ENCODE measurements around the gene TFEB.

The TFEB gene

GRCh38 chr6:41685641-41686380 is 49.6 kb downstream of the TFEB start:
- Histone ChIP-seq H3K27ac (ENCODE audit: low read depth, low read length) (no peak overlapping the region), H3K36me3 (ENCODE audit: insufficient read depth, low read length) (no peaks in the 10 kb centered on the region), H2AFZ (ENCODE audit: low read length, unreplicated experiment) (no peak overlapping the region), H3K4me3 (ENCODE audit: low read depth, low read length) (no peak overlapping the region), H3K27me3 (ENCODE audit: insufficient read depth, low read length) (no peaks in the 10 kb centered on the region), H3K79me2 (ENCODE audit: control insufficient read depth, insufficient read depth, low read length, unreplicated experiment) (no peaks in the 10 kb centered on the region), H3K4me1 (ENCODE audit: control insufficient read depth, insufficient read depth, low read length, unreplicated experiment) (peaks cover 10% of the 10 kb centered on the region)

DNA sequence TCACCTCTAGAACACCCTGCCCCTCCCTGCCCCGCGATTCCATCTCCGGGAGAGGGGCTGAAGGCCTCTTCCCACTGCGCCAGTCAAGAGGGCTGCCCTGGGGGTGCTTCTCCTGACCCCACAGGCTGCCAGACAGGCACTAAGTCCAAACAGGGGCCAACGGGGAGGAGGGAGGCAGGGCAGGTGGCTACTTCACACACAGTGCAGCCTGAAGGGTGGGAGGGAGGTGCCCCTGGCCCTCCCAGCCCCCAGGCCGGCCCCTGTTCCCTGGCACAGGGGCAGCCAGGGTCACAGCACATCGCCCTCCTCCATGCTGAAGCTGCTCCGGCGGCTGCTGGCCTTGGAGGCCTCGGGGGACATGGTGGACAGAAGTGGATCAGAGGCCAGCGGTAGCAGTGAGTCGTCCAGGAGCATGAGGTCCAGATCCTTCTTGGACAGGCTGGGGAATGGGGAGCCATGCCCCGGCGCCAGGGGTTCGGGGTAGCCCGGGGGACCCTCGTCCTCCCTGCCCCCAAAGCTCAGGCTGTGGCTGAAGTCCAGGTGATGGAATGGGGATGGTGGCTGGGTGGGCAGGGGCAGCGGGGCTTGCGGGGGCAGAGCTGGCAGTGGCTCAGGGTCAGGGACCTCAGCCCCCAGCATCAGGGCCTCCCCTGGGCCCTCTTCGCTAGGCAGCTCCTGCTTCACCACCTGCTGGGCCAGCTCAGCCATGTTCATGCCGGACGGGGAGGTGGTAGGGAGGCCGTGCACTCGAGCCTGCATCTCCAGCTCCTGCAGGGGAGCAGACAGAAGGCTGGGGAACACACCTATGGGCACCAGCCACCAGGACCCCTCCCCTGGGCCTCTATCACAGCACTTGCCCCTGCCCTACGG is 50.9 kb downstream of the TFEB start:
- Histone ChIP-seq H3K36me3 (ENCODE audit: insufficient read depth, low read length) (no peaks in the 10 kb centered on the region), H3K79me2 (ENCODE audit: control insufficient read depth, insufficient read depth, low read length, unreplicated experiment) (no peaks in the 10 kb centered on the region), H3K4me1 (ENCODE audit: control insufficient read depth, insufficient read depth, low read length, unreplicated experiment) (peaks cover 7% of the 10 kb centered on the region), H3K27ac (ENCODE audit: low read depth, low read length) (no peak overlapping the region), H3K27me3 (ENCODE audit: insufficient read depth, low read length) (no peaks in the 10 kb centered on the region), H3K4me3 (ENCODE audit: low read depth, low read length) (no peak overlapping the region), H2AFZ (ENCODE audit: low read length, unreplicated experiment) (no peak overlapping the region)

- Histone ChIP-seq H3K27ac (ENCODE audit: low read depth, low read length) (no peak overlapping the region), H3K36me3 (ENCODE audit: insufficient read depth, low read length) (no peaks in the 10 kb centered on the region), H2AFZ (ENCODE audit: low read length, unreplicated experiment) (peak overlapping the region; percentile 66), H3K79me2 (ENCODE audit: control insufficient read depth, insufficient read depth, low read length, unreplicated experiment) (no peaks in the 10 kb centered on the region), H3K4me1 (ENCODE audit: control insufficient read depth, insufficient read depth, low read length, unreplicated experiment) (no peaks in the 10 kb centered on the region), H3K27me3 (ENCODE audit: insufficient read depth, low read length) (no peaks in the 10 kb centered on the region), H3K4me3 (ENCODE audit: low read depth, low read length) (peak overlapping the region; percentile 61)
Measured at GRCh38 chr6:41683523-41684310, 51.7 kb downstream of the TFEB start.

GRCh38 chr6:41683273-41683522 is 52.2 kb downstream of the TFEB start:
- no peaks in the 10 kb centered on the region for H3K79me2 ChIP-seq (ENCODE audit: control insufficient read depth, insufficient read depth, low read length, unreplicated experiment)
- no peak overlapping the region for H3K27ac ChIP-seq (ENCODE audit: low read depth, low read length)
- H3K36me3 ChIP-seq (ENCODE audit: insufficient read depth, low read length): no peaks in the 10 kb centered on the region
- peak overlapping the region; percentile 61 for H3K4me3 ChIP-seq (ENCODE audit: low read depth, low read length)
- H2AFZ ChIP-seq (ENCODE audit: low read length, unreplicated experiment): peak overlapping the region; percentile 66
- no peaks in the 10 kb centered on the region for H3K27me3 ChIP-seq (ENCODE audit: insufficient read depth, low read length)
- H3K4me1 ChIP-seq (ENCODE audit: control insufficient read depth, insufficient read depth, low read length, unreplicated experiment): no peaks in the 10 kb centered on the region

DNA sequence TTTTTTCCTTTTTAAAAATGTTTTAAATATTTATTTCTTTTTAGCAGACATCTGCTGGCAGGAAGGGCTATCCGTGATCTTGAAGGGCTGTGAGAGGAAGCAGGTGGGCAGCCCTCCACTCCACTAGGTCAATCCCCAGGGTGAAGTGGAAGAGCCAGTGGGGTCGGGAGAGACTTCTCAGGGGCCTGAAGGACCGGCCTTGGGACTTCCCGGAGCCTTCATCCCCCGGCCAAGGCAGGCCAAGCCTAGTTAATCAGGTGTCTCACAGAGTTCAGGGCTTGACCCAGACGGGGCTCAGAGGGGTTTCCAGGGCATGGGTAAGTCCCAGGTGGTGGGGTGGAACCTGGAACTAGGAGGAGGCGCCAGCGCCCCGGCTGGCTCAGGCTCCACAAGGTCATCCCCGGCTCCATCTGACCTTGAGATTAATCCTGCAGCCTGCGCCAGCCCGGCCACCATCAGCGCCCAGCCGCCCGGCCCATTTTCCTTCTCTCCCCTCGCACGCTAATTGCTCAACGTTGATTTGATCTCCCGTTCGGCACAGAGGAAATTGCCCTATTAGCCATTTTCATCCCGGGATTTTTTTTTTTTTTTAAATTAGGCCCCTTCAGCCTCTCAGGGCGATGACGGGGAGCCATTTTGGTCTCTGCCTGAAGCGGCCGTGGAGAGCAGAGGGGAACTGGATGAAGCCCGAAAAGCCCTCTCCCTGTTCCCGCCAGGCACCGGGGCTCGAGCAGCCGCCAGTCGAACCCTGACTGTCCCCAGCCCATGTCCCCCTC is 52.7 kb downstream of the TFEB start:
- Histone ChIP-seq H2AFZ (ENCODE audit: low read length, unreplicated experiment) (peak overlapping the region; percentile 66), H3K27me3 (ENCODE audit: insufficient read depth, low read length) (no peaks in the 10 kb centered on the region), H3K36me3 (ENCODE audit: insufficient read depth, low read length) (no peaks in the 10 kb centered on the region), H3K4me3 (ENCODE audit: low read depth, low read length) (peak overlapping the region; percentile 61), H3K79me2 (ENCODE audit: control insufficient read depth, insufficient read depth, low read length, unreplicated experiment) (no peaks in the 10 kb centered on the region), H3K27ac (ENCODE audit: low read depth, low read length) (no peak overlapping the region), H3K4me1 (ENCODE audit: control insufficient read depth, insufficient read depth, low read length, unreplicated experiment) (no peaks in the 10 kb centered on the region)

DNA sequence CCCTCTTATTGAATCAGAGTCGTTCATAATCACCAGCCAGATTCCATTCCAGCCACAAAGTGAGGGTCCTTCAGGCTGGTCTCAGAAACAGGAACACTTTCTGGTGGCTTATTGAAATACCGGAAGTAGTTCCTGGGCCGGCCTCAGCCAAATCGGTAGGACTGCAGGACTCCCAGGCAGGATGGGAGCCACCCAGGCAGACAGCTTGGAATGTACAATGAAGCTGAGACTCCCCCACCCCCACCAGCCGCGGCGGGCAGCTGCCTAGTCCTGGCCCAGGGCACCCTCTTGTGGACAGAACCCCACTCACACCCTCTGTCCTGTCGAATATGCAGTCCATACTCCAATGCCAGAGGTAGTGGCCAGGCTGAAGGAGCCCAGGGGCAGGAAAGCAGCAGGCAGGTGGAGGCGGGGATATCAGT is 53.3 kb downstream of the TFEB start:
- H3K4me1 ChIP-seq (ENCODE audit: control insufficient read depth, insufficient read depth, low read length, unreplicated experiment): no peaks in the 10 kb centered on the region
- no peaks in the 10 kb centered on the region for H3K79me2 ChIP-seq (ENCODE audit: control insufficient read depth, insufficient read depth, low read length, unreplicated experiment)
- no peak overlapping the region for H2AFZ ChIP-seq (ENCODE audit: low read length, unreplicated experiment)
- H3K36me3 ChIP-seq (ENCODE audit: insufficient read depth, low read length): no peaks in the 10 kb centered on the region
- no peak overlapping the region for H3K4me3 ChIP-seq (ENCODE audit: low read depth, low read length)
- no peak overlapping the region for H3K27ac ChIP-seq (ENCODE audit: low read depth, low read length)
- peaks cover under 1% of the 10 kb centered on the region; the same call in 1 of the 2 replicates for H3K27me3 ChIP-seq (ENCODE audit: insufficient read depth, low read length)

DNA sequence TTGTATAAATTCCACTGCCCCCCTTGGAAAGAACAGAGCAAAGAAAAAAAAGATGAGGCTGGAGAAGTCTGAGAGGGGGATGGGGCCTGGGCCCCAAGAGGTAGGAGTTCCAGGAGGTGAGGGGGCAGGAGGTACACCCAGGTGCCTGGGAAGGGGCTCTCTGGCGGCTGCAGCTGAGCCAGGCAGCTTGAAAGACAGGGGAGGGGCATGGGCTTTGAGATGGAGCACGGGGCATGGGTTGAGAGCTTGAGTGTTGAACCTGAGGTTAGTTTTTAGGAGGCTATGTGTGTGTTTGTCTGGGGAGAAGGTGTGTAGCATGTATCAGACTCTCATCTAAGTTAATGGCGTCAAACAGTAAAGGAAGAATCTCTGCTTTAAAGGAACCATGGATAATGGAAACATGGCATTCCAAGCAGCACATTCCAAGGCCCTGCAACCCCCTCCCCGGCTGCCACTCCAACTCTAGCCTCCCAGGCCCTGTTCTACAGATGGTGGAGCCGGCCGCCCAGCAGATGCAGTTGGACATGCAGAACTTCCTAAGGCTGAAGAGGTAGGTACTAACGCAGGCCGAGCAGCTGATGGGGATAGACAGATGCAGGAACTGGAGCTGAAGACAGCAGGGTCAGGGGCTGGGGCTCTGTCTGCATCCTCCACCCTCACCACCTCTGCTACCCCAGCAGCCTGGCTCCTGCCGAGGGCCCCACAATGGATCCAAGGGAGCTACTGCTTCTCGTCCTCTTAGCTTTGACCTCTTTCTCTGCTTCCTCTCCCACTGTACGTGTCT is 55.0 kb downstream of the TFEB start:
- Histone ChIP-seq H3K36me3 (ENCODE audit: insufficient read depth, low read length) (no peaks in the 10 kb centered on the region), H2AFZ (ENCODE audit: low read length, unreplicated experiment) (no peak overlapping the region), H3K79me2 (ENCODE audit: control insufficient read depth, insufficient read depth, low read length, unreplicated experiment) (no peaks in the 10 kb centered on the region), H3K27me3 (ENCODE audit: insufficient read depth, low read length) (peaks cover 5% of the 10 kb centered on the region; the same call in 1 of the 2 replicates), H3K4me3 (ENCODE audit: low read depth, low read length) (no peak overlapping the region), H3K27ac (ENCODE audit: low read depth, low read length) (no peak overlapping the region), H3K4me1 (ENCODE audit: control insufficient read depth, insufficient read depth, low read length, unreplicated experiment) (no peaks in the 10 kb centered on the region)

- no peaks in the 10 kb centered on the region for H3K79me2 ChIP-seq (ENCODE audit: control insufficient read depth, insufficient read depth, low read length, unreplicated experiment)
- no peaks in the 10 kb centered on the region for H3K36me3 ChIP-seq (ENCODE audit: insufficient read depth, low read length)
- no peak overlapping the region for H2AFZ ChIP-seq (ENCODE audit: low read length, unreplicated experiment)
- peaks cover 5% of the 10 kb centered on the region; the same call in 1 of the 2 replicates for H3K27me3 ChIP-seq (ENCODE audit: insufficient read depth, low read length)
- no peaks in the 10 kb centered on the region for H3K4me1 ChIP-seq (ENCODE audit: control insufficient read depth, insufficient read depth, low read length, unreplicated experiment)
- H3K27ac ChIP-seq (ENCODE audit: low read depth, low read length): no peak overlapping the region
- no peak overlapping the region for H3K4me3 ChIP-seq (ENCODE audit: low read depth, low read length)
Measured at GRCh38 chr6:41679696-41680095, 55.7 kb downstream of the TFEB start.

GRCh38 chr6:41678511-41679084 is 56.8 kb downstream of the TFEB start:
- Histone ChIP-seq H3K4me1 (ENCODE audit: control insufficient read depth, insufficient read depth, low read length, unreplicated experiment) (no peaks in the 10 kb centered on the region), H3K27me3 (ENCODE audit: insufficient read depth, low read length) (peaks cover 5% of the 10 kb centered on the region; the same call in 1 of the 2 replicates), H3K4me3 (ENCODE audit: low read depth, low read length) (no peak overlapping the region), H3K36me3 (ENCODE audit: insufficient read depth, low read length) (no peaks in the 10 kb centered on the region), H3K79me2 (ENCODE audit: control insufficient read depth, insufficient read depth, low read length, unreplicated experiment) (no peaks in the 10 kb centered on the region), H2AFZ (ENCODE audit: low read length, unreplicated experiment) (no peak overlapping the region), H3K27ac (ENCODE audit: low read depth, low read length) (no peak overlapping the region)
